CD14-positive monocyte (primary cell): Measurements from ENCODE around the gene PAQR7. TPM values are rescaled to one million over a fixed set of nuclear protein-coding genes. Genes with fewer than 3 reads are reported as not detected.

Source experiments
- DNase-seq, 3 donors: peaks; one replicate each; pipeline ENCODE4 v3.0.0-alpha.2; 2011 to 2022
- H2AFZ ChIP-seq: 2 replicates; pipeline ENCODE4 v1.6.0; 2012; ENCODE audit warnings: mild to moderate bottlenecking, low read depth, low read length, inconsistent platforms; ENCODE audit not compliant: insufficient read depth, poor library complexity, severe bottlenecking
- H3K27ac ChIP-seq, 2 donors: 1 replicate in 1 of 2; 2 replicates in 1 of 2; pipeline ENCODE4 v1.5.1; 2012 to 2013; ENCODE audit warnings: low read length in 2 of 2, control low read depth in 1 of 2, inconsistent platforms in 1 of 2, low read depth in 1 of 2, mild to moderate bottlenecking in 1 of 2
- H3K27me3 ChIP-seq, 2 donors: one replicate each; pipeline versions ENCODE4 v1.6.0 to v1.6.1; 2011 to 2013; ENCODE audit warnings: low read length in 2 of 2; ENCODE audit not compliant: control insufficient read depth in 2 of 2, insufficient read depth in 2 of 2
- H3K36me3 ChIP-seq, 2 donors: replicated peaks in 1 of 2; 1 replicate in 1 of 2; 2 replicates in 1 of 2; pipeline versions ENCODE4 v1.5.1 to v1.6.1; 2012 to 2013; ENCODE audit warnings: low read length in 2 of 2, control low read depth in 1 of 2, inconsistent platforms in 1 of 2, mild to moderate bottlenecking in 1 of 2; ENCODE audit not compliant: insufficient read depth in 2 of 2, control insufficient read depth in 1 of 2
- H3K4me1 ChIP-seq, 2 donors: 1 replicate in 1 of 2; 2 replicates in 1 of 2; pipeline versions ENCODE4 v1.5.1 to v1.6.1; 2012 to 2013; ENCODE audit warnings: low read length in 2 of 2, control low read depth in 1 of 2, inconsistent platforms in 1 of 2, mild to moderate bottlenecking in 1 of 2, moderate library complexity in 1 of 2; ENCODE audit not compliant: insufficient read depth in 2 of 2, control insufficient read depth in 1 of 2
- H3K4me2 ChIP-seq: replicated peaks from 2 replicates; pipeline ENCODE3; 2012; ENCODE audit warnings: low read length, moderate library complexity, mild to moderate bottlenecking; ENCODE audit not compliant: poor library complexity, severe bottlenecking; ENCODE audit errors: extremely low read depth
- H3K4me3 ChIP-seq, 3 experiments: fragments of 200-600 bp in 1 of 3; sonication (generic) in 1 of 3; replicated peaks in 1 of 3; 1 replicate in 2 of 3; 2 replicates in 1 of 3; pipeline ENCODE4 v1.5.1; 2011 to 2013; ENCODE audit warnings: low read length in 3 of 3, mild to moderate bottlenecking in 3 of 3, control low read depth in 2 of 3, low read depth in 2 of 3, inconsistent platforms in 1 of 3, moderate library complexity in 1 of 3
- H3K79me2 ChIP-seq: 2 replicates; pipeline ENCODE4 v1.6.0; 2012; ENCODE audit warnings: mild to moderate bottlenecking, control low read depth, inconsistent platforms, low read length, moderate library complexity; ENCODE audit not compliant: insufficient read depth
- H3K9ac ChIP-seq: 2 replicates; pipeline ENCODE4 v1.6.0; 2017; ENCODE audit warnings: low read length, mild to moderate bottlenecking; ENCODE audit not compliant: insufficient read depth, poor library complexity, severe bottlenecking
- H3K9me3 ChIP-seq, 2 donors: replicated peaks in 1 of 2; 1 replicate in 1 of 2; 2 replicates in 1 of 2; pipeline versions ENCODE4 v1.5.1 to v1.6.1; 2012 to 2013; ENCODE audit warnings: low read length in 2 of 2, control low read depth in 1 of 2; ENCODE audit not compliant: control insufficient read depth in 1 of 2, insufficient read depth in 1 of 2
- H4K20me1 ChIP-seq: 2 replicates; pipeline ENCODE4 v1.6.0; 2012; ENCODE audit warnings: mild to moderate bottlenecking, low read length, control low read depth, moderate library complexity; ENCODE audit not compliant: insufficient read depth
- H3K27ac Mint-ChIP-seq, 7 donors: one replicate each; pipeline ENCODE4 v1.8.0; 2020; ENCODE audit warnings: mild to moderate bottlenecking in 7 of 7, mixed read lengths in 7 of 7, moderate library complexity in 6 of 7, inconsistent platforms in 2 of 7
- H3K27me3 Mint-ChIP-seq, 3 donors: one replicate each; pipeline ENCODE4 v1.8.0; 2021 to 2022; ENCODE audit warnings: low read depth in 3 of 3, mild to moderate bottlenecking in 3 of 3, mixed read lengths in 3 of 3, moderate library complexity in 3 of 3, inconsistent platforms in 1 of 3
- H3K36me3 Mint-ChIP-seq, 2 donors: one replicate each; pipeline ENCODE4 v1.8.0; 2020; ENCODE audit warnings: mixed read lengths in 2 of 2, inconsistent platforms in 1 of 2, mild to moderate bottlenecking in 1 of 2
- H3K4me1 Mint-ChIP-seq: one replicate; pipeline ENCODE4 v1.8.0; 2020; ENCODE audit warnings: mild to moderate bottlenecking, mixed read lengths
- H3K4me3 Mint-ChIP-seq, 2 donors: one replicate each; pipeline ENCODE4 v1.8.0; 2020; ENCODE audit warnings: mild to moderate bottlenecking in 2 of 2, mixed read lengths in 2 of 2, moderate library complexity in 1 of 2
- H3K9me3 Mint-ChIP-seq, 7 donors: one replicate each; pipeline ENCODE4 v1.8.0; 2020 to 2022; ENCODE audit warnings: mixed read lengths in 7 of 7, mild to moderate bottlenecking in 6 of 7, moderate library complexity in 6 of 7, inconsistent platforms in 2 of 7
- WGBS: methylation state at CpG from one replicate; pipeline ENCODE4 v1.1.5; 2013; ENCODE audit warnings: missing lambda C conversion rate; ENCODE audit not compliant: insufficient coverage; 5-methylcytosine and 5-hydroxymethylcytosine counted together
- intact Hi-C, 2 donors: fragments of 100-400 bp; cut with micrococcal nuclease; formaldehyde crosslinking; loops; one replicate each; pipeline versions ENCODE4 v1.15.0 to v1.15.1; 2023
- polyA plus RNA-seq, 3 donors: library from polyadenylated mRNA; depleted of rRNA in 1 of 3; unstranded in 2 of 3; stranded (reverse) in 1 of 3; fragments of 300-500 nt in 2 of 3; fragments of >200 nt in 1 of 3; fragmentation: Illumina TruSeq in 2 of 3; gene quantifications; 1 replicate in 2 of 3; 2 replicates in 1 of 3; pipeline ENCODE4 v1.2.3, GENCODE V29; 2012 to 2021
- TF ChIP-seq, protein P1 (sequence below): fragments of 200-600 bp; IDR thresholded peaks from one replicate; pipeline ENCODE4 v1.8.0; 2022; ENCODE audit warnings: antibody characterized with exemption, mild to moderate bottlenecking

PAQR7 gene
- polyA plus RNA-seq, 3 donors, result 0.92 to 13.3 (median 1.0) TPM

- TF ChIP-seq, protein P1, sequence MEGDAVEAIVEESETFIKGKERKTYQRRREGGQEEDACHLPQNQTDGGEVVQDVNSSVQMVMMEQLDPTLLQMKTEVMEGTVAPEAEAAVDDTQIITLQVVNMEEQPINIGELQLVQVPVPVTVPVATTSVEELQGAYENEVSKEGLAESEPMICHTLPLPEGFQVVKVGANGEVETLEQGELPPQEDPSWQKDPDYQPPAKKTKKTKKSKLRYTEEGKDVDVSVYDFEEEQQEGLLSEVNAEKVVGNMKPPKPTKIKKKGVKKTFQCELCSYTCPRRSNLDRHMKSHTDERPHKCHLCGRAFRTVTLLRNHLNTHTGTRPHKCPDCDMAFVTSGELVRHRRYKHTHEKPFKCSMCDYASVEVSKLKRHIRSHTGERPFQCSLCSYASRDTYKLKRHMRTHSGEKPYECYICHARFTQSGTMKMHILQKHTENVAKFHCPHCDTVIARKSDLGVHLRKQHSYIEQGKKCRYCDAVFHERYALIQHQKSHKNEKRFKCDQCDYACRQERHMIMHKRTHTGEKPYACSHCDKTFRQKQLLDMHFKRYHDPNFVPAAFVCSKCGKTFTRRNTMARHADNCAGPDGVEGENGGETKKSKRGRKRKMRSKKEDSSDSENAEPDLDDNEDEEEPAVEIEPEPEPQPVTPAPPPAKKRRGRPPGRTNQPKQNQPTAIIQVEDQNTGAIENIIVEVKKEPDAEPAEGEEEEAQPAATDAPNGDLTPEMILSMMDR, result no peak
Observed at GRCh38 chr1:25872713-25873112, 2.8 kb downstream of the PAQR7 start.

DNA sequence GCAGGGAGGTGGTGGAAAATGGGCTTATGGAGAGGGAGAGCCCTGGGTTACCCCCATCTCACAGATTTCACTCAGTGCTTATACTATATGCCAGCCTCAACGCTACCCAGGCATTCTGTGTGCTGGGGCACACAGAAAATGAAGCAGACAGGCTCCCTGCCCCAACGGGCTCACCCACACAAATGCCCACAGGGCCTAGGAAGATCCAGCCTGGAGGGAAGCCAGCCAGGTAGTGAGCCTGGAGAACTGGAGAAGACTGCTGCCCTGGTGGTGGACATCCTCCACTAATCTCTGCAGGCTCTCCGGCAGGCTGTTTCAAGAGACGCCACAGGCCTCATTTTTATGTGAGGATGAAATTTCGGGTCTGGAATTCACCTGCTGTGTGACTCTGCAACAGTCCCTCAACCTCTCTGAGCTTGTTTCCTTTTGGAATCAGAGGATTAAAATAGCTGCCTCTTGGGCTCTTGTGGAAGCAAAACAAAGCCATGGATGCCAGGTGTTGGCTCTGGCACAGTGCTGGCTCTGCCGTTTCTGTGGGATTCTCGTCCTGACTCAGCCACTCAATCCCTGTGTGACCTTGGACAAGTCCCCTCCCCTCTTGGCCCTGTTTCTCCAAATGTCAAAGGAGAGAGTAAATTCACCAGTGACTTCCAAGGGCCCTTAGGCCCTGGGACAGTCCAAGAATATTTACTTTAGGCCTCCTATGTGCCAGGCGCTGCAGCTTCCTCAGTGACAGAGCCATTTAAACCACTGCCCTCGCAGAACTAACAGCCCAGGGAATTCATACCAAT is 3.6 kb downstream of the PAQR7 start:
- no peak overlapping the region for H2AFZ ChIP-seq
- Mint-ChIP-seq H3K27me3 (peaks cover 2 to 8% (median 4%) of the 10 kb centered on the region in 3 donors), H3K9me3 (peaks cover 0 to 2% (median 0%) of the 10 kb centered on the region in 7 donors), H3K4me1 (peaks cover 65% of the 10 kb centered on the region), H3K4me3 (peak overlapping the region in 1 of 2 donors; percentile 53), H3K36me3 (peaks cover 11 to 20% of the 10 kb centered on the region in 2 donors), H3K27ac (peak overlapping the region in 1 of 7 donors; percentile 30)
- 78% methylated on average over 5 of the region's 9 CpGs for WGBS
- H3K4me1 ChIP-seq, result peaks cover 56 to 63% of the 10 kb centered on the region in 2 donors
- peak overlapping the region in 1 of 2 donors; percentile 11 for H3K27ac ChIP-seq
- TF ChIP-seq, protein P1, result no peak
- H3K4me3 ChIP-seq, result peak overlapping the region in 1 of 3 experiments; percentile 50
- H4K20me1 ChIP-seq, result no peaks in the 10 kb centered on the region
- peaks cover 0 to 11% of the 10 kb centered on the region in 2 donors for H3K36me3 ChIP-seq
- no peak for DNase-seq
- H3K4me2 ChIP-seq, result peak overlapping the region; percentile 54
- intact Hi-C loops, result no loop called here
- no peaks in the 10 kb centered on the region for H3K9me3 ChIP-seq
- peaks cover 8% of the 10 kb centered on the region for H3K79me2 ChIP-seq
- H3K9ac ChIP-seq, result no peak overlapping the region
- H3K27me3 ChIP-seq, result no peaks in the 10 kb centered on the region

More at GRCh38 chr1:25872713-25873112, 2.8 kb downstream of the PAQR7 start:
- Mint-ChIP-seq H3K27me3 (peaks cover 2 to 8% (median 4%) of the 10 kb centered on the region in 3 donors), H3K36me3 (peaks cover 6 to 20% of the 10 kb centered on the region in 2 donors), H3K4me1 (peaks cover 62% of the 10 kb centered on the region), H3K27ac (no peak overlapping the region), H3K9me3 (peaks cover 0 to 2% (median 0%) of the 10 kb centered on the region in 7 donors), H3K4me3 (no peak overlapping the region)
- H3K4me2 ChIP-seq, result no peak overlapping the region
- no peak overlapping the region for H2AFZ ChIP-seq
- H3K36me3 ChIP-seq, result peaks cover 0 to 11% of the 10 kb centered on the region in 2 donors
- H3K27me3 ChIP-seq, result no peaks in the 10 kb centered on the region
- no peaks in the 10 kb centered on the region for H4K20me1 ChIP-seq
- H3K4me3 ChIP-seq, result no peak overlapping the region
- H3K9me3 ChIP-seq, result no peaks in the 10 kb centered on the region
- DNase-seq, result peak in 2 of 3 donors; percentile 16 to 34
- peaks cover 56 to 63% of the 10 kb centered on the region in 2 donors for H3K4me1 ChIP-seq
- H3K27ac ChIP-seq, result no peak overlapping the region
- intact Hi-C loops, result no loop called here
- H3K79me2 ChIP-seq, result peaks cover 8% of the 10 kb centered on the region
- WGBS, result no CpG with 5 or more reads among the region's 2 CpGs
- H3K9ac ChIP-seq, result no peak overlapping the region
